ENCODE results near the gene PAPLN. TPM values are rescaled to one million over a fixed set of nuclear protein-coding genes. Genes with fewer than 3 reads are reported as not detected.

Gene PAPLN
- total RNA-seq, 1 donor from 2014 or later, result 5.1 TPM

GRCh38 chr14:73231981-73232851, 5.1 kb upstream of the PAPLN start:
- peak; percentile 16 for ATAC-seq

GRCh38 chr14:73232984-73233383, 4.3 kb upstream of the PAPLN start:
- no peak for ATAC-seq

- no peak for ATAC-seq
Measured at GRCh38 chr14:73233564-73233963, 3.7 kb upstream of the PAPLN start.

GRCh38 chr14:73234029-73234428, 3.3 kb upstream of the PAPLN start:
- ATAC-seq, result no peak

GRCh38 chr14:73234586-73235394, 2.5 kb upstream of the PAPLN start:
- no peak for ATAC-seq

GRCh38 chr14:73235531-73236155, 1.7 kb upstream of the PAPLN start:
- ATAC-seq, result no peak

- no peak for ATAC-seq
Measured at GRCh38 chr14:73236157-73236556, 1.1 kb upstream of the PAPLN start.

GRCh38 chr14:73236752-73237218, 521 bp upstream of the PAPLN start:
- no peak for ATAC-seq

GRCh38 chr14:73237786-73238423, 599 bp downstream of the PAPLN start:
- ATAC-seq, result peak; percentile 4

- peak; percentile 37 for ATAC-seq
Measured at GRCh38 chr14:73238424-73238852, 1.1 kb downstream of the PAPLN start.

- peak; percentile 26 for ATAC-seq
Measured at GRCh38 chr14:73238941-73239340, 1.6 kb downstream of the PAPLN start.

GRCh38 chr14:73239393-73240241, 2.3 kb downstream of the PAPLN start:
- no peak for ATAC-seq

- ATAC-seq, result no peak
Measured at GRCh38 chr14:73240816-73241480, 3.6 kb downstream of the PAPLN start.

GRCh38 chr14:73241481-73242165, 4.3 kb downstream of the PAPLN start:
- ATAC-seq, result peak; percentile 80

GRCh38 chr14:73242357-73242901, 5.1 kb downstream of the PAPLN start:
- ATAC-seq, result peak; percentile 14

- ATAC-seq, result no peak
Measured at GRCh38 chr14:73243341-73243740, 6.0 kb downstream of the PAPLN start.

GRCh38 chr14:73243748-73244147, 6.4 kb downstream of the PAPLN start:
- ATAC-seq, result no peak

GRCh38 chr14:73244541-73245290, 7.4 kb downstream of the PAPLN start:
- ATAC-seq, result no peak

All from esophagus mucosa (tissue), 1 donor.